HEK293 (cell line): ENCODE data around the gene EPHB1.

Source experiments
- CTCF ChIA-PET: fragments of 350-600 bp; formaldehyde crosslinking; extraction: SDS; loops from one replicate; lab custom pipeline; 2021; ENCODE audit warnings: antibody characterized with exemption; lab: Yijun Ruan, JAX
- POLR2A ChIA-PET: fragments of 300-600 bp; formaldehyde crosslinking; extraction: SDS; loops from one replicate; lab custom pipeline; 2020; ENCODE audit warnings: antibody characterized with exemption, inconsistent platforms; lab: Yijun Ruan, JAX
- H3K27ac ChIP-seq: fragments of 200-500 bp; sonication (Bioruptor generic); 2 replicates; pipeline ENCODE4 v1.5.1; 2014; ENCODE audit warnings: low read depth, low read length, control low read depth, inconsistent platforms; ENCODE audit errors: extremely low read depth
- H3K36me3 ChIP-seq, 2 experiments: fragments of 200-500 bp in 1 of 2; sonication (Bioruptor generic) in 1 of 2; 1 replicate in 1 of 2; 2 replicates in 1 of 2; pipeline ENCODE4 v1.5.1; 2014 to 2017; ENCODE audit warnings: inconsistent platforms in 2 of 2, low read length in 2 of 2; ENCODE audit not compliant: control insufficient read depth in 2 of 2, insufficient read depth in 1 of 2
- H3K4me1 ChIP-seq: fragments of 200-500 bp; sonication (Bioruptor generic); 2 replicates; pipeline ENCODE4 v1.5.1; 2014; ENCODE audit warnings: mild to moderate bottlenecking, low read length, inconsistent platforms; ENCODE audit not compliant: control insufficient read depth, insufficient read depth
- H3K4me3 ChIP-seq: 2 replicates; pipeline ENCODE4 v1.5.1; 2011; ENCODE audit warnings: low read depth, mild to moderate bottlenecking, control low read depth, low read length, moderate library complexity
- H3K9me3 ChIP-seq: fragments of 200-500 bp; sonication (Bioruptor generic); 2 replicates; pipeline ENCODE4 v1.5.1; 2014; ENCODE audit warnings: low read depth, low read length, inconsistent platforms; ENCODE audit not compliant: control insufficient read depth, insufficient read depth
- AEBP2 ChIP-seq: fragments of 450-650 bp; formaldehyde crosslinking; IDR thresholded peaks from 2 replicates; pipeline ENCODE4 v1.5.1; 2016; ENCODE audit warnings: missing biosample characterization, missing genetic modification characterization, borderline replicate concordance
- GFI1B ChIP-seq: fragments of 450-650 bp; formaldehyde crosslinking; IDR thresholded peaks from 2 replicates; pipeline ENCODE4 v1.5.1; 2016; ENCODE audit warnings: missing biosample characterization, missing genetic modification characterization
- REPIN1 ChIP-seq: fragments of 450-650 bp; formaldehyde crosslinking; IDR thresholded peaks from 2 replicates; pipeline ENCODE4 v1.5.1; 2017; ENCODE audit warnings: missing biosample characterization, missing genetic modification characterization, low read depth
- SCRT2 ChIP-seq: fragments of 450-650 bp; formaldehyde crosslinking; IDR thresholded peaks from 2 replicates; pipeline ENCODE4 v1.5.1; 2016; ENCODE audit warnings: missing biosample characterization, missing genetic modification characterization
- ZBTB1 ChIP-seq: fragments of 450-650 bp; formaldehyde crosslinking; IDR thresholded peaks from 2 replicates; pipeline ENCODE4 v1.5.1; 2016; ENCODE audit warnings: missing biosample characterization, missing genetic modification characterization
- ZBTB21 ChIP-seq: fragments of 450-650 bp; formaldehyde crosslinking; IDR thresholded peaks from 2 replicates; pipeline ENCODE4 v1.5.1; 2017; ENCODE audit warnings: missing biosample characterization, missing genetic modification characterization
- ZNF112 ChIP-seq: fragments of 450-650 bp; formaldehyde crosslinking; IDR thresholded peaks from 2 replicates; pipeline ENCODE4 v1.5.0; 2017; ENCODE audit warnings: missing biosample characterization, missing genetic modification characterization
- ZNF133 ChIP-seq: fragments of 450-650 bp; formaldehyde crosslinking; IDR thresholded peaks from 2 replicates; pipeline ENCODE4 v1.5.1; 2016; ENCODE audit warnings: missing biosample characterization, missing genetic modification characterization
- ZNF280C ChIP-seq: fragments of 450-650 bp; formaldehyde crosslinking; IDR thresholded peaks from 2 replicates; pipeline ENCODE4 v1.5.1; 2016; ENCODE audit warnings: missing biosample characterization, missing genetic modification characterization
- ZNF324 ChIP-seq: fragments of 450-650 bp; formaldehyde crosslinking; IDR thresholded peaks from 2 replicates; pipeline ENCODE4 v1.5.1; 2016; ENCODE audit warnings: missing biosample characterization, missing genetic modification characterization
- ZNF394 ChIP-seq: fragments of 450-650 bp; formaldehyde crosslinking; IDR thresholded peaks from 2 replicates; pipeline ENCODE4 v1.5.1; 2016; ENCODE audit warnings: missing biosample characterization, missing genetic modification characterization, mild to moderate bottlenecking, moderate library complexity, borderline replicate concordance
- ZNF571 ChIP-seq: fragments of 450-650 bp; formaldehyde crosslinking; IDR thresholded peaks from 2 replicates; pipeline ENCODE4 v1.5.0; 2017; ENCODE audit warnings: missing biosample characterization, missing genetic modification characterization
- ZNF623 ChIP-seq: fragments of 450-650 bp; formaldehyde crosslinking; IDR thresholded peaks from 2 replicates; pipeline ENCODE4 v1.5.1; 2016; ENCODE audit warnings: missing biosample characterization, missing genetic modification characterization
- ZSCAN30 ChIP-seq: fragments of 450-650 bp; IDR thresholded peaks from 2 replicates; pipeline ENCODE4 v1.5.1; 2018; ENCODE audit warnings: missing biosample characterization, mild to moderate bottlenecking, missing genetic modification characterization, moderate library complexity

Gene EPHB1

GRCh38 chr3:134768837-134769236, 26.2 kb upstream of the EPHB1 start (continued):
- no peak for TF ChIP-seq ZBTB21 (tag by site-specific recombination)

DNA sequence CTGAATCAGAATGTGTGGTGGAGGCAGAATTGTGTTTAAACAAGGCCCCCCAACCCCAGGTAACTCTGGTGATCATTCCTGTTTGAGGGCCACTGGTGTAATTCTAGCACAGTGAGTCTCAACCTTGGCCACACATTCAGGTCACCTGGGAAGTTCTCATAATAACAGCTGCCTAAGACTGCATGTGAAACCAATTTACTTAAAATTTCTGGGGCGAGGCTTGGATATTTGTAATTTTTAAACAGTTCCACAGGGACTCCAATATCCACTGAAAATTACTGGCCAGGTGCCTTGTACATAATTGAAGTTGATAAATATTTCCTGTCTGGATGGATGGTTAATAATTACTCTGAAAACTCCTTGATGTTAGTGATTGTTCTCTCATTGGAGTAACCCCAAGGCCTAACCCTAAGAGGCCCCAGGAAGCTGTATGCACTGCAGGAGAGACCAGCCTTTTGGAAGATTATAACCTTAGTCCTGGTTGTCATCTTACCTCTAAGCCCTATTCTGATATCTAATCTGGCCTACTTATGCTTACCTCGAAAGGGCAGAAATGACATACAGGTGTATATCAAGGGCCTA, 25.7 kb upstream of the EPHB1 start:
- H3K36me3 ChIP-seq: no peaks in the 10 kb centered on the region
- no peak overlapping the region for H3K27ac ChIP-seq
- H3K4me3 ChIP-seq: no peak overlapping the region
- H3K9me3 ChIP-seq: no peaks in the 10 kb centered on the region
- ChIA-PET POLR2A (no interaction called here), CTCF (interaction anchor here (1.6 kb wide), 1 partner anchor 15 kb away, joined by 5 read pairs; no protein-coding TSS in a partner anchor)
- no peak for TF ChIP-seq AEBP2
- no peaks in the 10 kb centered on the region for H3K4me1 ChIP-seq

- no peaks in the 10 kb centered on the region for H3K9me3 ChIP-seq
- ChIA-PET POLR2A (no interaction called here), CTCF (interaction anchor here (0.6 kb wide), 1 partner anchor 12 kb away, joined by 4 read pairs; no protein-coding TSS in a partner anchor)
- no peak overlapping the region for H3K4me3 ChIP-seq
- H3K27ac ChIP-seq: no peak overlapping the region
- TF ChIP-seq ZNF324 (no peak), ZNF623 (tag by site-specific recombination) (no peak), ZNF112 (tag by site-specific recombination) (no peak)
- no peaks in the 10 kb centered on the region for H3K36me3 ChIP-seq
- no peaks in the 10 kb centered on the region for H3K4me1 ChIP-seq
These were observed 23.0 kb upstream of the EPHB1 start for GRCh38 chr3:134772011-134772410.

DNA sequence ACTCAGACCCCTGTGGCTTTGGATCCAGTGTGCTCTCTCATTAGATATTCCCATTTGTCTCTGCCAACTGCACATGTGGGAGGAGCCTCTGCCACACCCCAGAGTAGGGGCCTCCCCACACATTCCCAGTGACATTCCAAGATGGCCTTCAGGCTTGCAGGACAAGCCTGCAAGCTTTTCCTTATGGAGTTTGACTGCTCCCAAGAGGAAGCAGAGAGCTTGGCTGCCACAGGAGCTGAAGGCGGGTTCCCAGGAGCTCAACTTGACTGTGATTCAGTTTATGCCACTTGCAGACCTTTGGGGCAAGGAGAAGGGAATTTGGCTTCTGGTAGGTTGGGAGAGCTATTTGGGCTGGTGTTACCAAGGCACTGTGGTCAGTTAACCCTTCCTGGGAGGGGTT, 22.5 kb upstream of the EPHB1 start:
- ChIA-PET POLR2A (no interaction called here), CTCF (interaction anchor here (1.2 kb wide), 1 partner anchor 172 kb away, joined by 3 read pairs; no protein-coding TSS in a partner anchor)
- no peak overlapping the region for H3K4me3 ChIP-seq
- TF ChIP-seq REPIN1 (tag by site-specific recombination) (no peak), ZSCAN30 (tag by site-specific recombination) (no peak), ZNF324 (no peak), SCRT2 (tag by site-specific recombination) (no peak), ZNF394 (tag by site-specific recombination) (no peak), ZNF571 (tag by site-specific recombination) (no peak), ZNF280C (tag by site-specific recombination) (no peak), GFI1B (tag by site-specific recombination) (no peak), ZNF133 (tag by site-specific recombination) (no peak), ZBTB1 (tag by site-specific recombination) (no peak)
- no peaks in the 10 kb centered on the region for H3K9me3 ChIP-seq
- H3K4me1 ChIP-seq: no peaks in the 10 kb centered on the region
- H3K27ac ChIP-seq: no peak overlapping the region
- H3K36me3 ChIP-seq: no peaks in the 10 kb centered on the region
